ENCODE results near the gene TRAP1. TPM values are rescaled to one million over a fixed set of nuclear protein-coding genes. Genes with fewer than 3 reads are reported as not detected.

Gene TRAP1
- total RNA-seq, 1 experiment from 2014 or later = 382 TPM

DNA sequence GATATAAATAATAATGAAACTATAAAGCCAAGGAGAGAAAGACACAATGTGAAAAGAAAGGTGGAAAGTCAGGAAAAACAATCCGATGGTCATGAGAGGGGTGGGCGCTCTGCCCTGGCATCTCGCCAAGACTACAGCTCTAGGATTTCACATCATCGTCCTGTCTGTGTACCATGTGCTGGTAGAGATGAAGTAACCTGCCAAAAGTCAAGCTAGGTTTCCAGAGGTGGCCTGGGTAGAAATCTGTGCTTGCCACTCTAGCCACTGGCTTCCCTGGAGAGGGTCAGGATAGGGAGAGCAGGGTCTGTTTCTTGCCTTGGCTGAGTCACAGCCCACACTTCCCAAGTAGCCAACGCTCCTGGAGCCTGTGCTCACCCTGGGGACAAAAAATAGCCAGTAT, 31.0 kb upstream of the TRAP1 start:
- BruUV-seq (replicated peaks) = no TSS peak
- no peak for DNase-seq
- no peak overlapping the region for H3K4me3 ChIP-seq (ENCODE audit: low read length)
- no peaks in the 10 kb centered on the region for H3K9me3 ChIP-seq (ENCODE audit: low read length)
- H3K36me3 ChIP-seq (ENCODE audit: low read depth, low read length) = peaks cover 3% of the 10 kb centered on the region
- no peak overlapping the region for H3K27ac ChIP-seq (ENCODE audit: low read length)
- no peak overlapping the region for H3K9ac ChIP-seq (ENCODE audit: low read length)
- CTCF ChIA-PET = no interaction called here
- POLR2A ChIA-PET (ENCODE audit: unreplicated experiment) = no interaction called here
- TF ChIP-seq, protein P1, sequence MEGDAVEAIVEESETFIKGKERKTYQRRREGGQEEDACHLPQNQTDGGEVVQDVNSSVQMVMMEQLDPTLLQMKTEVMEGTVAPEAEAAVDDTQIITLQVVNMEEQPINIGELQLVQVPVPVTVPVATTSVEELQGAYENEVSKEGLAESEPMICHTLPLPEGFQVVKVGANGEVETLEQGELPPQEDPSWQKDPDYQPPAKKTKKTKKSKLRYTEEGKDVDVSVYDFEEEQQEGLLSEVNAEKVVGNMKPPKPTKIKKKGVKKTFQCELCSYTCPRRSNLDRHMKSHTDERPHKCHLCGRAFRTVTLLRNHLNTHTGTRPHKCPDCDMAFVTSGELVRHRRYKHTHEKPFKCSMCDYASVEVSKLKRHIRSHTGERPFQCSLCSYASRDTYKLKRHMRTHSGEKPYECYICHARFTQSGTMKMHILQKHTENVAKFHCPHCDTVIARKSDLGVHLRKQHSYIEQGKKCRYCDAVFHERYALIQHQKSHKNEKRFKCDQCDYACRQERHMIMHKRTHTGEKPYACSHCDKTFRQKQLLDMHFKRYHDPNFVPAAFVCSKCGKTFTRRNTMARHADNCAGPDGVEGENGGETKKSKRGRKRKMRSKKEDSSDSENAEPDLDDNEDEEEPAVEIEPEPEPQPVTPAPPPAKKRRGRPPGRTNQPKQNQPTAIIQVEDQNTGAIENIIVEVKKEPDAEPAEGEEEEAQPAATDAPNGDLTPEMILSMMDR (conservative IDR thresholded peaks at IDR 0.05; ENCODE audit: low read depth, low read length) = no peak
- TF ChIP-seq EZH2phosphoT487 (IDR thresholded peaks at IDR 0.05; ENCODE audit: borderline replicate concordance, low read length) (no peak), EZH2 (IDR thresholded peaks at IDR 0.05; ENCODE audit: low read length, unreplicated experiment) (no peak)
- no peak overlapping the region for H2AFZ ChIP-seq (ENCODE audit: low read length)
- no peak overlapping the region for H3K4me2 ChIP-seq (ENCODE audit: low read length)
- intact Hi-C loops (cut with micrococcal nuclease) = no loop called here
- no peaks in the 10 kb centered on the region for H3K4me1 ChIP-seq (ENCODE audit: insufficient read depth, low read length)
- no peaks in the 10 kb centered on the region for H3K9me2 ChIP-seq (replicated peaks; ENCODE audit: low read length)
- no peak for ATAC-seq
- H3K27me3 ChIP-seq (ENCODE audit: low read length) = no peaks in the 10 kb centered on the region
- no peaks in the 10 kb centered on the region for H3F3A ChIP-seq (ENCODE audit: low read length, unreplicated experiment)
- no peaks in the 10 kb centered on the region for H4K20me1 ChIP-seq (ENCODE audit: low read length)
- H3K79me2 ChIP-seq (ENCODE audit: low read length) = no peaks in the 10 kb centered on the region

DNA sequence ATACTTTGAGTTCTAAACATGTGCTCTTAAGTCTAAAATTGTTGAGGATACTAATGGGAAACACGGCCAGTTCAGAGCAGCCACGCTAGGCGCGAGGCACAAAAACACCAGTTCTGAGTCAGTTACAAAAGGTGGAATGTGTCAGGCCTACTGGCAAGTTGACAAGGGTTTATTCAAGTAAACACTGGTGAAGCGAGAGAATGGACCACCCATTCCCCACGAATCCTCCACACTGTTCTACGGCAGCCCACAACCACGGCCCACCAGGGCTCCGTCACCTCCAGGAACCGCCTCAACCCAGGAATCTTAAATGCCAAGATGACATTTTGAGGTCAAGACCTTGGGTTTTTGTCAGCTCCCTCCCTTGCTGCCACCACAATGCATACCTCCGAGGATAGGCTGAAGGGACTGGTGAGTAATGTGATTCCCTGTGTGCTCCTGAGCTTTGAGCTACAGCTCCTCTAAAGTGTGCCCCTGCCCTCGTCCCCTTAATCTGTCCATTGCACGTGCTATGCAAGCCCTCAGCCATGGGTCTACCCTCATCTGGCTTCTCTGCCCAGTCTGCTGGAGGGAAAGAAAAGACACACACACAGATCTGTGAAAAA, 28.5 kb upstream of the TRAP1 start:
- intact Hi-C loops (cut with micrococcal nuclease) = no loop called here
- no peak for TF ChIP-seq EZH2 (IDR thresholded peaks at IDR 0.05; ENCODE audit: low read length, unreplicated experiment)
- TF ChIP-seq EZH2phosphoT487 (IDR thresholded peaks at IDR 0.05; ENCODE audit: borderline replicate concordance, low read length) = no peak
- Histone ChIP-seq H3K4me3 (ENCODE audit: low read length) (no peak overlapping the region), H2AFZ (ENCODE audit: low read length) (no peak overlapping the region), H3K79me2 (ENCODE audit: low read length) (no peaks in the 10 kb centered on the region), H3K4me1 (ENCODE audit: insufficient read depth, low read length) (no peaks in the 10 kb centered on the region), H3F3A (ENCODE audit: low read length, unreplicated experiment) (no peaks in the 10 kb centered on the region), H3K9ac (ENCODE audit: low read length) (no peak overlapping the region), H3K4me2 (ENCODE audit: low read length) (no peak overlapping the region), H4K20me1 (ENCODE audit: low read length) (no peaks in the 10 kb centered on the region), H3K36me3 (ENCODE audit: low read depth, low read length) (peaks cover 5% of the 10 kb centered on the region), H3K9me2 (replicated peaks; ENCODE audit: low read length) (no peaks in the 10 kb centered on the region), H3K27me3 (ENCODE audit: low read length) (no peaks in the 10 kb centered on the region), H3K9me3 (ENCODE audit: low read length) (no peaks in the 10 kb centered on the region), H3K27ac (ENCODE audit: low read length) (no peak overlapping the region)
- ChIA-PET CTCF (no interaction called here), POLR2A (ENCODE audit: unreplicated experiment) (no interaction called here)
- no TSS peak for BruUV-seq (replicated peaks)
- DNase-seq (no peak), ATAC-seq (no peak)

DNA sequence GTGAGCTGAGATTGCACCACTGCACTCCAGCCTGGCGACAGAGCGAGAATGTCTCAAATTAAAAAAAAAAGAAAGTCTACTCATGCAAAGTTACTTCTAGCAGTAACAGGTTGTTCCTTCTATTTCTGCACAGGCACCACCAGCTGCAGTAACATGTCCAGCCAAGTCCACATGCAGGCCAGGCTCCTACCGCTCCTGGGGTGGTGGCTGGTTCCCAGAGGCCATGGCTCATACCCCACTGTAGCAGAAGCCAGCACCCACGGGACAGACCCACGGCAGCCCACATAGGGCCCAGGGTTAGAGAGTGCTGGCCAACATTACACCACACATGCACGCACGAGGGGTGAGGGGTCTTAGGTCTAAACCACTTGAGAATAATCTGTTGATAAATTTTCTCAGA, 26.7 kb upstream of the TRAP1 start:
- no peaks in the 10 kb centered on the region for H3K4me1 ChIP-seq (ENCODE audit: insufficient read depth, low read length)
- ATAC-seq (no peak), DNase-seq (no peak)
- H3K4me3 ChIP-seq (ENCODE audit: low read length) = no peak overlapping the region
- POLR2A ChIA-PET (ENCODE audit: unreplicated experiment) = no interaction called here
- no peaks in the 10 kb centered on the region for H4K20me1 ChIP-seq (ENCODE audit: low read length)
- no peak overlapping the region for H2AFZ ChIP-seq (ENCODE audit: low read length)
- intact Hi-C loops (cut with micrococcal nuclease) = no loop called here
- BruUV-seq (replicated peaks) = no TSS peak
- peaks cover 5% of the 10 kb centered on the region for H3K36me3 ChIP-seq (ENCODE audit: low read depth, low read length)
- H3K9me3 ChIP-seq (ENCODE audit: low read length) = no peaks in the 10 kb centered on the region
- no peaks in the 10 kb centered on the region for H3K79me2 ChIP-seq (ENCODE audit: low read length)
- no peak overlapping the region for H3K27ac ChIP-seq (ENCODE audit: low read length)
- H3K4me2 ChIP-seq (ENCODE audit: low read length) = no peak overlapping the region
- no peaks in the 10 kb centered on the region for H3K27me3 ChIP-seq (ENCODE audit: low read length)
- no peak for TF ChIP-seq EZH2 (IDR thresholded peaks at IDR 0.05; ENCODE audit: low read length, unreplicated experiment)
- TF ChIP-seq, protein P1 (conservative IDR thresholded peaks at IDR 0.05; ENCODE audit: low read depth, low read length) = no peak
- no peak for TF ChIP-seq EZH2phosphoT487 (IDR thresholded peaks at IDR 0.05; ENCODE audit: borderline replicate concordance, low read length)
- no peaks in the 10 kb centered on the region for H3K9me2 ChIP-seq (replicated peaks; ENCODE audit: low read length)
- no peaks in the 10 kb centered on the region for H3F3A ChIP-seq (ENCODE audit: low read length, unreplicated experiment)
- CTCF ChIA-PET = no interaction called here
- no peak overlapping the region for H3K9ac ChIP-seq (ENCODE audit: low read length)

All from PC-3 (cell line).